Hematopoietic multipotent progenitor cell treated with erythropoietin and hydrocortisone succinate and interleukin-3 and kit ligand, for 15 days (in vitro differentiated cells): ENCODE data around the gene PTTG1IP2.
"Not testable (repeated sequence)": the region's sequence is repeated elsewhere in the genome, so short reads cannot be mapped to it uniquely, and the experiment has no call there.

Source experiments
- DNase-seq: peaks from one replicate; pipeline ENCODE4 v3.0.0-alpha.2; 2015; ENCODE audit warnings: low spot score

PTTG1IP2 gene

GRCh38 chr7:90469554-90469953 is at the start of gene PTTG1IP2:
PTTG1IP2 (plus strand) TSS chr7:90469639; CDS start chr7:90469787, 148 bp downstream.
- DNase-seq = no peak

GRCh38 chr7:90421651-90422050 is 47.8 kb upstream of the PTTG1IP2 start:
- DNase-seq = no peak

- DNase-seq = no peak
Measured at GRCh38 chr7:90424720-90425119, 44.7 kb upstream of the PTTG1IP2 start.

- DNase-seq = no peak
Measured at GRCh38 chr7:90425376-90425775, 44.1 kb upstream of the PTTG1IP2 start.

GRCh38 chr7:90430614-90431460 is 38.6 kb upstream of the PTTG1IP2 start:
- no peak for DNase-seq

- no peak for DNase-seq
Measured at GRCh38 chr7:90432752-90433151, 36.7 kb upstream of the PTTG1IP2 start.

GRCh38 chr7:90433221-90433620 is 36.2 kb upstream of the PTTG1IP2 start:
- DNase-seq = no peak

- no peak for DNase-seq
Measured at GRCh38 chr7:90445633-90446032, 23.8 kb upstream of the PTTG1IP2 start.

GRCh38 chr7:90446137-90446899 is 23.1 kb upstream of the PTTG1IP2 start:
- no peak for DNase-seq

- DNase-seq = no peak
Measured at GRCh38 chr7:90453259-90453891, 16.1 kb upstream of the PTTG1IP2 start.

GRCh38 chr7:90453931-90454330 is 15.5 kb upstream of the PTTG1IP2 start:
- DNase-seq = no peak

GRCh38 chr7:90455163-90456030 is 14.0 kb upstream of the PTTG1IP2 start:
- DNase-seq = peak; percentile 12

GRCh38 chr7:90458104-90458503 is 11.3 kb upstream of the PTTG1IP2 start:
- DNase-seq = no peak

- no peak for DNase-seq
Measured at GRCh38 chr7:90459888-90460287, 9.6 kb upstream of the PTTG1IP2 start.

- no peak for DNase-seq
Measured at GRCh38 chr7:90461219-90461618, 8.2 kb upstream of the PTTG1IP2 start.

- DNase-seq = not testable (repeated sequence)
Measured at GRCh38 chr7:90463151-90463628, 6.2 kb upstream of the PTTG1IP2 start.

GRCh38 chr7:90465816-90466215 is 3.6 kb upstream of the PTTG1IP2 start:
- no peak for DNase-seq

- no peak for DNase-seq
Measured at GRCh38 chr7:90472805-90473540, 3.5 kb downstream of the PTTG1IP2 start.

- DNase-seq = no peak
Measured at GRCh38 chr7:90473814-90474213, 4.4 kb downstream of the PTTG1IP2 start.

GRCh38 chr7:90474284-90475210 is 5.1 kb downstream of the PTTG1IP2 start:
- DNase-seq = no peak
